ENCODE measurements around the gene FAR1. TPM values are rescaled to one million over a fixed set of nuclear protein-coding genes. Genes with fewer than 3 reads are reported as not detected.

The FAR1 gene
- total and polyA plus RNA-seq, 2 of the 4 experiments (the other 2 are of a cell fraction), result 35.3 to 119 TPM

DNA sequence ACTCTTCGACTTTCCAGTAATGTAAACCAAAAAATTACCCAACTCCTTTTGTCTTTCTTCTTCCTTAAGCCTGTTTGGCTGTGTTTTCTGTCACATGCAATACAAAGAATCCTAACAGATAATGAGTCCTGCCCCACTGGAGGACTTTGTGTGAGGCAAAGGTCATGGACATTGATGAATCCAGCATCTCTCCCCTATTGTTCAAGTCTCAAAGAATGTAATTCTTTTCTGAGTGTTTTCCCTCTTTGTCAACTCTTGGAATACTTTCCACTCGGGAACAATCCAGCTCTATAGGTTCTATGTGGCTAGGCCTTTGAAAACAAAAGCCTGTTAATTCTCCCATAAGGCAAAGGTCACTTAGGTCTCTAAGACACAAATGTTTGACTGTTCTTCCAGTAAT is 100.7 kb downstream of the FAR1 start:
- Histone ChIP-seq H3K27me3 (ENCODE audit: control insufficient read depth, insufficient read depth, low read length) (peaks cover 4% of the 10 kb centered on the region), H3K4me3 (ENCODE audit: insufficient read depth, low read depth, low read length) (no peak overlapping the region), H2BK120ac (ENCODE audit: low read depth, low read length) (no peak overlapping the region), H3K27ac (ENCODE audit: insufficient read depth, low read length) (no peak overlapping the region), H2AK9ac (replicated peaks; ENCODE audit: low read depth, low read length, poor library complexity) (no peak overlapping the region), H2BK20ac (ENCODE audit: low read depth, low read length) (no peak overlapping the region), H2BK15ac (ENCODE audit: low read depth, low read length) (no peak overlapping the region), H3K79me1 (ENCODE audit: low read depth in 1 of 2, low read length in 2 of 2) (no peaks in the 10 kb centered on the region), H3K9ac (ENCODE audit: low read depth, low read length) (no peak overlapping the region), H2BK5ac (ENCODE audit: low read depth, low read length, poor library complexity, severe bottlenecking) (no peak overlapping the region), H3K9me1 (ENCODE audit: insufficient read depth, low read length) (no peaks in the 10 kb centered on the region), H3K23ac (ENCODE audit: low read depth, low read length) (no peak overlapping the region), H4K5ac (ENCODE audit: low read depth, low read length) (no peak overlapping the region), H3K4me1 (ENCODE audit: control insufficient read depth, insufficient read depth, low read length) (no peaks in the 10 kb centered on the region), H3K56ac (ENCODE audit: extremely low read depth, insufficient read depth, low read length) (no peak overlapping the region), H4K8ac (ENCODE audit: low read depth in 2 of 2, low read length in 2 of 2) (no peak overlapping the region), H3K14ac (replicated peaks; ENCODE audit: low read depth, low read length) (no peak overlapping the region), H3K18ac (ENCODE audit: low read depth, low read length) (no peak overlapping the region), H4K91ac (ENCODE audit: insufficient read depth, low read depth, low read length) (no peak overlapping the region), H2AK5ac (ENCODE audit: low read depth, low read length) (no peak overlapping the region), H3K9me3 (ENCODE audit: control insufficient read depth, insufficient read depth, low read length) (no peaks in the 10 kb centered on the region), H4K20me1 (ENCODE audit: insufficient read depth, low read length) (no peaks in the 10 kb centered on the region), H3K4ac (ENCODE audit: low read depth, low read length) (no peak overlapping the region), H2AFZ (replicated peaks; ENCODE audit: low read length, poor library complexity) (no peak overlapping the region), H3K36me3 (ENCODE audit: control insufficient read depth, insufficient read depth, low read length) (no peaks in the 10 kb centered on the region), H3K4me2 (ENCODE audit: low read depth, low read length) (no peak overlapping the region)
- no peak for DNase-seq
- CTCF ChIA-PET, result no interaction called here
- dilution Hi-C loops (cut with HindIII; ENCODE audit: low sequenced_read_pairs, unreplicated experiment), result no loop called here
- TF ChIP-seq RCOR1 (IDR thresholded peaks at IDR 0.05; ENCODE audit: insufficient replicate concordance, low read length), result no peak
- TF ChIP-seq, protein P1, sequence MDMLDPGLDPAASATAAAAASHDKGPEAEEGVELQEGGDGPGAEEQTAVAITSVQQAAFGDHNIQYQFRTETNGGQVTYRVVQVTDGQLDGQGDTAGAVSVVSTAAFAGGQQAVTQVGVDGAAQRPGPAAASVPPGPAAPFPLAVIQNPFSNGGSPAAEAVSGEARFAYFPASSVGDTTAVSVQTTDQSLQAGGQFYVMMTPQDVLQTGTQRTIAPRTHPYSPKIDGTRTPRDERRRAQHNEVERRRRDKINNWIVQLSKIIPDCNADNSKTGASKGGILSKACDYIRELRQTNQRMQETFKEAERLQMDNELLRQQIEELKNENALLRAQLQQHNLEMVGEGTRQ (IDR thresholded peaks at IDR 0.05; ENCODE audit: low read depth, low read length), result no peak
- no peak for TF ChIP-seq POLR2A (IDR thresholded peaks at IDR 0.05; ENCODE audit: low read depth, low read length)
- TF ChIP-seq, protein P2, sequence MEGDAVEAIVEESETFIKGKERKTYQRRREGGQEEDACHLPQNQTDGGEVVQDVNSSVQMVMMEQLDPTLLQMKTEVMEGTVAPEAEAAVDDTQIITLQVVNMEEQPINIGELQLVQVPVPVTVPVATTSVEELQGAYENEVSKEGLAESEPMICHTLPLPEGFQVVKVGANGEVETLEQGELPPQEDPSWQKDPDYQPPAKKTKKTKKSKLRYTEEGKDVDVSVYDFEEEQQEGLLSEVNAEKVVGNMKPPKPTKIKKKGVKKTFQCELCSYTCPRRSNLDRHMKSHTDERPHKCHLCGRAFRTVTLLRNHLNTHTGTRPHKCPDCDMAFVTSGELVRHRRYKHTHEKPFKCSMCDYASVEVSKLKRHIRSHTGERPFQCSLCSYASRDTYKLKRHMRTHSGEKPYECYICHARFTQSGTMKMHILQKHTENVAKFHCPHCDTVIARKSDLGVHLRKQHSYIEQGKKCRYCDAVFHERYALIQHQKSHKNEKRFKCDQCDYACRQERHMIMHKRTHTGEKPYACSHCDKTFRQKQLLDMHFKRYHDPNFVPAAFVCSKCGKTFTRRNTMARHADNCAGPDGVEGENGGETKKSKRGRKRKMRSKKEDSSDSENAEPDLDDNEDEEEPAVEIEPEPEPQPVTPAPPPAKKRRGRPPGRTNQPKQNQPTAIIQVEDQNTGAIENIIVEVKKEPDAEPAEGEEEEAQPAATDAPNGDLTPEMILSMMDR (conservative IDR thresholded peaks at IDR 0.05; ENCODE audit: low read depth, low read length), result no peak
- no peak for TF ChIP-seq SMC3 (IDR thresholded peaks at IDR 0.05; ENCODE audit: low read depth, low read length)
- TF ChIP-seq MAZ (IDR thresholded peaks at IDR 0.05; ENCODE audit: borderline replicate concordance, low read depth, low read length), result no peak
- no peak for TF ChIP-seq MXI1 (IDR thresholded peaks at IDR 0.05; ENCODE audit: borderline replicate concordance, low read depth, low read length)
- no peak for TF ChIP-seq RFX5 (IDR thresholded peaks at IDR 0.05; ENCODE audit: low read depth, low read length)
- no peak for TF ChIP-seq MAFK (IDR thresholded peaks at IDR 0.05; ENCODE audit: low read depth, low read length)
- no peak for TF ChIP-seq FOS (IDR thresholded peaks at IDR 0.05; ENCODE audit: low read depth, low read length)
- TF ChIP-seq RAD21 (IDR thresholded peaks at IDR 0.05; ENCODE audit: low read length), result no peak
- TF ChIP-seq CHD1 (IDR thresholded peaks at IDR 0.05; ENCODE audit: low read depth, low read length), result no peak
- TF ChIP-seq, protein P3, sequence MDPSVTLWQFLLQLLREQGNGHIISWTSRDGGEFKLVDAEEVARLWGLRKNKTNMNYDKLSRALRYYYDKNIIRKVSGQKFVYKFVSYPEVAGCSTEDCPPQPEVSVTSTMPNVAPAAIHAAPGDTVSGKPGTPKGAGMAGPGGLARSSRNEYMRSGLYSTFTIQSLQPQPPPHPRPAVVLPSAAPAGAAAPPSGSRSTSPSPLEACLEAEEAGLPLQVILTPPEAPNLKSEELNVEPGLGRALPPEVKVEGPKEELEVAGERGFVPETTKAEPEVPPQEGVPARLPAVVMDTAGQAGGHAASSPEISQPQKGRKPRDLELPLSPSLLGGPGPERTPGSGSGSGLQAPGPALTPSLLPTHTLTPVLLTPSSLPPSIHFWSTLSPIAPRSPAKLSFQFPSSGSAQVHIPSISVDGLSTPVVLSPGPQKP (IDR thresholded peaks at IDR 0.05; ENCODE audit: borderline replicate concordance, low read depth, low read length), result no peak
- TF ChIP-seq NFE2L2 (IDR thresholded peaks at IDR 0.05; ENCODE audit: low read depth, low read length), result no peak
- no peak for TF ChIP-seq CEBPB (IDR thresholded peaks at IDR 0.05; ENCODE audit: low read depth, low read length)
- no peak for TF ChIP-seq BHLHE40 (IDR thresholded peaks at IDR 0.05; ENCODE audit: low read depth, low read length)
- intact Hi-C loops (cut with micrococcal nuclease), result no loop called here
- ATAC-seq (ENCODE audit: low read depth), result no peak
- POLR2A ChIA-PET (ENCODE audit: unreplicated experiment), result no interaction called here
- BruUV-seq (replicated peaks), result no TSS peak
- no CpG with 5 or more reads among the region's 2 CpGs for WGBS, 2 experiments (ENCODE audit: extremely low coverage in 2 of 2, insufficient read length in 1 of 2)
- in situ Hi-C loops (cut with MboI; ENCODE audit: low sequenced_read_pairs), result no loop called here
